Lower lobe of right lung (tissue), 2 donors: ENCODE results near the gene GDI1. TPM values are rescaled to one million over a fixed set of nuclear protein-coding genes. Genes with fewer than 3 reads are reported as not detected.
"Not testable (repeated sequence)": the region's sequence is repeated elsewhere in the genome, so short reads cannot be mapped to it uniquely, and the experiment has no call there.

Experiments
- ATAC-seq, 2 donors: fragments of 200-7000 bp; cut with Tn5 transposase; one replicate each; pipeline ENCODE4 v1.9.1; 2020 to 2022; ENCODE audit warnings: mild to moderate bottlenecking in 2 of 2, moderate library complexity in 2 of 2
- DNase-seq: peaks from one replicate; pipeline ENCODE4 v3.0.0-alpha.2; 2020
- H3K27ac ChIP-seq: fragments of 200-600 bp; one replicate; pipeline ENCODE4 v1.8.0; 2022
- H3K27me3 ChIP-seq: fragments of 200-600 bp; one replicate; pipeline ENCODE4 v1.8.0; 2022; ENCODE audit warnings: low read depth
- H3K36me3 ChIP-seq: fragments of 200-600 bp; one replicate; pipeline ENCODE4 v1.8.0; 2022; ENCODE audit warnings: mild to moderate bottlenecking
- H3K4me1 ChIP-seq: fragments of 200-600 bp; one replicate; pipeline ENCODE4 v1.8.0; 2022
- H3K4me3 ChIP-seq: fragments of 200-600 bp; one replicate; pipeline ENCODE4 v1.8.0; 2022; ENCODE audit warnings: mild to moderate bottlenecking
- H3K9me3 ChIP-seq: fragments of 200-600 bp; one replicate; pipeline ENCODE4 v1.8.0; 2022
- intact Hi-C: fragments of 100-400 bp; cut with DNase I; formaldehyde crosslinking; loops from one replicate; pipeline ENCODE4 v1.11.0; 2022
- total RNA-seq: library from RNA; stranded (reverse); fragmentation: NEBNext Ultra II Directional; extraction: Animal tissue kit (Norgen Biotek cat#: 25700); gene quantifications from one replicate; pipeline ENCODE4 v1.2.1, GENCODE V29; 2021
- TF ChIP-seq, protein P1 (sequence below): fragments of 200-600 bp; IDR thresholded peaks from one replicate; pipeline ENCODE4 v1.8.0; 2022; ENCODE audit warnings: antibody characterized with exemption, mild to moderate bottlenecking
- donor health status: DM: no; HTN: yes; CAD: no; lungs with severe emphysema.

The GDI1 gene
- total RNA-seq, 1 donor from 2014 or later: 111 TPM

GRCh38 chrX:154397888-154398667 lies 38.9 kb upstream of the GDI1 start, which contains the start of gene RPL10:
Gene RPL10, plus strand, starts transcription at chrX:154398377. Its CDS starts 143 bp downstream, at chrX:154398520.
- Histone ChIP-seq H3K9me3 (no peaks in the 10 kb centered on the region), H3K4me3 (peak within 1 kb of the TSS; percentile 74), H3K4me1 (peaks cover 14% of the 10 kb centered on the region), H3K27me3 (no peaks in the 10 kb centered on the region), H3K36me3 (peaks cover 27% of the 10 kb centered on the region), H3K27ac (peak within 1 kb of the TSS; percentile 99)
- intact Hi-C loops: no loop called here
- DNase-seq: peak; percentile 95
- TF ChIP-seq, protein P1, sequence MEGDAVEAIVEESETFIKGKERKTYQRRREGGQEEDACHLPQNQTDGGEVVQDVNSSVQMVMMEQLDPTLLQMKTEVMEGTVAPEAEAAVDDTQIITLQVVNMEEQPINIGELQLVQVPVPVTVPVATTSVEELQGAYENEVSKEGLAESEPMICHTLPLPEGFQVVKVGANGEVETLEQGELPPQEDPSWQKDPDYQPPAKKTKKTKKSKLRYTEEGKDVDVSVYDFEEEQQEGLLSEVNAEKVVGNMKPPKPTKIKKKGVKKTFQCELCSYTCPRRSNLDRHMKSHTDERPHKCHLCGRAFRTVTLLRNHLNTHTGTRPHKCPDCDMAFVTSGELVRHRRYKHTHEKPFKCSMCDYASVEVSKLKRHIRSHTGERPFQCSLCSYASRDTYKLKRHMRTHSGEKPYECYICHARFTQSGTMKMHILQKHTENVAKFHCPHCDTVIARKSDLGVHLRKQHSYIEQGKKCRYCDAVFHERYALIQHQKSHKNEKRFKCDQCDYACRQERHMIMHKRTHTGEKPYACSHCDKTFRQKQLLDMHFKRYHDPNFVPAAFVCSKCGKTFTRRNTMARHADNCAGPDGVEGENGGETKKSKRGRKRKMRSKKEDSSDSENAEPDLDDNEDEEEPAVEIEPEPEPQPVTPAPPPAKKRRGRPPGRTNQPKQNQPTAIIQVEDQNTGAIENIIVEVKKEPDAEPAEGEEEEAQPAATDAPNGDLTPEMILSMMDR: no peak
- peak; percentile 94 to 97 for ATAC-seq

DNA sequence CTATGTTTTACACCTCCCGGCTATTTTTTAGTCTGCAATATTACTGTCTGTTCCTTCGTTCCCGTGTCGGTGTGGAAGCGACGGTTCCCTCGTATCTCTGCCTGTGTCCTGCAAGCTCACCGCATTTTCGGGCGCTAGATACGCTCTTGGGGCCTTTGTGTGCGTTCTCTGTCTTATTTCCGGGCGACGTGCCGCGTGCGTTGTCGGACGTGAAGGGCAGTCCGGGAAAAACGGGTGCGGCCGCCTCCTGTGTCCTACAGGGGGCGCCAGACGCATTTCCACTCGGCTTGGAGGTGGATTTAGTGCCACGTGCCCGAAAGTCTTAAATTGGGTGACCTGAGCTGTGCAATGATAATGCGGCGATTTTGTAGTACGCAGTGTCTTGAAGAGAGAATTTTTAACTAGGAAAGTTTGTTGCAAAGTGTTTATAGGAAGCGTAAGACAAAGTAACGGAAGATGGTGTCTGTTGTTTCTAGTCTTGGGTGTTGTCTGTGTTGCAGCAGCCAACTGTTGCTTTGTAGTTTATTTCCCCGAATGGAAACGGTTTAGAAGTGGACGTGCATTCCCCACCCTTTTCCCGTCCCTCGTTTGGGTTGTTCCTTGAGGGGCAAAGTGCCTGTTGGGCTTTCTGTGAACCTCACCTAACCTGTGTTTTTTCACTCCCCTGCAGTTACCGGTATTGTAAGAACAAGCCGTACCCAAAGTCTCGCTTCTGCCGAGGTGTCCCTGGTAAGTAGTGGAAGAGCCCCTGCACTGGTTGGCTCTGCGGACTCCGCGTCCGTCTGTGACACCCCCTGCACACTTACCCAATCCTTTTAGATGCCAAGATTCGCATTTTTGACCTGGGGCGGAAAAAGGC lies 38.1 kb upstream of the GDI1 start:
- Histone ChIP-seq H3K27me3 (no peaks in the 10 kb centered on the region), H3K4me1 (peaks cover 14% of the 10 kb centered on the region), H3K9me3 (no peaks in the 10 kb centered on the region), H3K4me3 (peak overlapping the region; percentile 74), H3K27ac (peak overlapping the region; percentile 99), H3K36me3 (peaks cover 27% of the 10 kb centered on the region)
- TF ChIP-seq, protein P1: peak; percentile 88
- intact Hi-C loops: no loop called here
- DNase-seq (peak; percentile 92), ATAC-seq (peak; percentile 73 to 83)

GRCh38 chrX:154399527-154400368 lies 37.2 kb upstream of the GDI1 start:
- TF ChIP-seq, protein P1: no peak
- H3K9me3 ChIP-seq: no peaks in the 10 kb centered on the region
- H3K4me3 ChIP-seq: peak overlapping the region; percentile 74
- H3K27me3 ChIP-seq: no peaks in the 10 kb centered on the region
- peaks cover 27% of the 10 kb centered on the region for H3K36me3 ChIP-seq
- intact Hi-C loops: no loop called here
- DNase-seq: no peak
- peak overlapping the region; percentile 99 for H3K27ac ChIP-seq
- peaks cover 14% of the 10 kb centered on the region for H3K4me1 ChIP-seq
- no peak for ATAC-seq

DNA sequence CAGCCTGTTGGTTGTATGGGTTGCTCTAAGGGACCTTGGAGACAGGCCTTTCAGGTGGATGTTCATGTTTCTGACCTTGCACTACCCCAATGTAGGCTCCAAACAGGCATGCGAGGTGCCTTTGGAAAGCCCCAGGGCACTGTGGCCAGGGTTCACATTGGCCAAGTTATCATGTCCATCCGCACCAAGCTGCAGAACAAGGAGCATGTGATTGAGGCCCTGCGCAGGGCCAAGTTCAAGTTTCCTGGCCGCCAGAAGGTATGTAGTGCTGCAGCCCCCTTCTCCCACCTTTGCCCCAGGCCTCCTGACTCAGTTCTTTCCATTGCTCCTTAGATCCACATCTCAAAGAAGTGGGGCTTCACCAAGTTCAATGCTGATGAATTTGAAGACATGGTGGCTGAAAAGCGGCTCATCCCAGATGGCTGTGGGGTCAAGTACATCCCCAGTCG lies 36.6 kb upstream of the GDI1 start:
- H3K27ac ChIP-seq, H3K9me3 ChIP-seq, H3K4me3 ChIP-seq, H3K27me3 ChIP-seq, DNase-seq, ATAC-seq, intact Hi-C loops: not testable (repeated sequence)
- Histone ChIP-seq H3K4me1 (peaks cover 14% of the 10 kb centered on the region), H3K36me3 (peaks cover 27% of the 10 kb centered on the region)

GRCh38 chrX:154401045-154401799 lies 35.7 kb upstream of the GDI1 start:
- Histone ChIP-seq H3K9me3 (no peaks in the 10 kb centered on the region), H3K27me3 (no peaks in the 10 kb centered on the region), H3K4me1 (peaks cover 14% of the 10 kb centered on the region), H3K4me3 (no peak overlapping the region), H3K27ac (no peak overlapping the region), H3K36me3 (peaks cover 27% of the 10 kb centered on the region)
- intact Hi-C loops: no loop called here
- TF ChIP-seq, protein P1: no peak
- DNase-seq (no peak), ATAC-seq (no peak)
